Gastroesophageal sphincter (tissue), 3 donors: Measurements from ENCODE around the gene LCP1.

Source experiments
- POLR2AphosphoS5 ChIP-seq: sonication (generic); formaldehyde crosslinking; IDR thresholded peaks from one replicate; pipeline ENCODE4 v1.6.1; 2017; ENCODE audit warnings: antibody characterized with exemption
- TF ChIP-seq, protein P1 (sequence below), 4 experiments: fragments of 200-600 bp in 2 of 4; fragments of 450-650 bp in 2 of 4; sonication (generic) in 1 of 4; IDR thresholded peaks; one replicate each; pipeline ENCODE4 v1.5.1; 2017 to 2019; ENCODE audit warnings: antibody characterized with exemption in 4 of 4, mild to moderate bottlenecking in 2 of 4, moderate library complexity in 2 of 4

GRCh38 chr13:46129955-46130618 lies 51.9 kb downstream of the LCP1 start:
- TF ChIP-seq, protein P1, sequence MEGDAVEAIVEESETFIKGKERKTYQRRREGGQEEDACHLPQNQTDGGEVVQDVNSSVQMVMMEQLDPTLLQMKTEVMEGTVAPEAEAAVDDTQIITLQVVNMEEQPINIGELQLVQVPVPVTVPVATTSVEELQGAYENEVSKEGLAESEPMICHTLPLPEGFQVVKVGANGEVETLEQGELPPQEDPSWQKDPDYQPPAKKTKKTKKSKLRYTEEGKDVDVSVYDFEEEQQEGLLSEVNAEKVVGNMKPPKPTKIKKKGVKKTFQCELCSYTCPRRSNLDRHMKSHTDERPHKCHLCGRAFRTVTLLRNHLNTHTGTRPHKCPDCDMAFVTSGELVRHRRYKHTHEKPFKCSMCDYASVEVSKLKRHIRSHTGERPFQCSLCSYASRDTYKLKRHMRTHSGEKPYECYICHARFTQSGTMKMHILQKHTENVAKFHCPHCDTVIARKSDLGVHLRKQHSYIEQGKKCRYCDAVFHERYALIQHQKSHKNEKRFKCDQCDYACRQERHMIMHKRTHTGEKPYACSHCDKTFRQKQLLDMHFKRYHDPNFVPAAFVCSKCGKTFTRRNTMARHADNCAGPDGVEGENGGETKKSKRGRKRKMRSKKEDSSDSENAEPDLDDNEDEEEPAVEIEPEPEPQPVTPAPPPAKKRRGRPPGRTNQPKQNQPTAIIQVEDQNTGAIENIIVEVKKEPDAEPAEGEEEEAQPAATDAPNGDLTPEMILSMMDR (IDR thresholded peaks at IDR 0.05) = no peak
- no peak for TF ChIP-seq POLR2AphosphoS5
